ENCODE data around the gene POTEE.
"Not testable (repeated sequence)": the region's sequence is repeated elsewhere in the genome, so short reads cannot be mapped to it uniquely, and the experiment has no call there.

POTEE gene

GRCh38 chr2:131209030-131209772 is at the start of gene POTEE:
TSS of gene POTEE (plus strand) at chr2:131209536. CDS start at chr2:131218403, 8,867 bp downstream.
- not testable (repeated sequence) for DNase-seq (ENCODE audit: low read depth)

- not testable (repeated sequence) for DNase-seq (ENCODE audit: low read depth)
Measured at GRCh38 chr2:131165562-131165961, 43.8 kb upstream of the POTEE start.

GRCh38 chr2:131168538-131168937 is 40.8 kb upstream of the POTEE start:
- no peak for DNase-seq (ENCODE audit: low read depth)

DNA sequence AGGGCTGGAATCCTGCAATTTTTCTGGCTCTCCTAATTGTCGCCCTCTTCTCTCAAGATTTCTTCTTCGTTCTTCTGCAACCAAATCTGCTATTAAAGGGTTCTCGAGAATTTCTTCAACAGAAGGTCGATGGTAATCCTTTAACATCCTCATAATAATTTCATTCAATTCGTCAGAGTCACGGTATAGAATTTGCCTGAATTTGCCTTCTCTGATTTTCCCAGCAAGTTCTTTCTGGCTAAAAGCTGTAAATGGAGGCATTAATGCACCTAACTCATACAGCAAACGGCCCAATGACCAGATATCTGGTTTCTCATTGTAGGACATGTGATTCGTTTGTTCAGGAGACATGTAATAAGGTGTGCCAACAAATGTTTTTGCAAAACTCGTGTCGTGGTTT is 31.3 kb upstream of the POTEE start:
- not testable (repeated sequence) for DNase-seq (ENCODE audit: low read depth)

DNA sequence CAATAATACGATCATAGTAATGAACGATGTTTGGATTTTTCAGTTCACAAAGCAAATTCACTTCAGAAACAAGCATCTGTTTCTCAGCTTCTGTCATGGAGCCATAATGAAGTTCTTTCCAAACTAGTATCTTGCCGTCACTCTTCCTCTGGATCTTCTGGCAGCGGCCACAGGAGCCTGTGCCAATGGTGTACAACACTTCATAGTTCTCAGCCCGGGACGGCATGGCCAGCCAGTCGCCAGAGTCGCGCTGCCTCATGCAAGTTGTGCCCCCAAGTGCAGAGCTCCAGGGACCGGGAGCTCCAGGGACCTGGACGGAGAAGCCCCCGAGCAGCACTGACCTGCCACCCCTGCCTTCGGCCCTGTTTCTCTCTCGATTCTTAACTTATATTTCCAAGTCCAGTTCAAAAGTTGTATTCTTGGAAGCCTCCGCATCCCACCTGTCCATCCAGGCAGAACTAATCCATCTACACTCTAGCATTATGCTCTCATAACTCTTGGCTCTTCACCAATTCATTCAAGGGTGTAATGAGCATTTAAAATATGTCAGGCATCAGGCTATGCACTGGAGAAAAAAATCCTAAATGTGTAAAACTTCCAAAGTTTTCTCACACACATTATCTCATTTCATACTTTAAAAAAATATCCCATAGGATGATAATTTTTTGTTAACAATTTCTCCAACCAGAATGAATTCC is 30.5 kb upstream of the POTEE start:
- DNase-seq (ENCODE audit: low read depth) = not testable (repeated sequence)

GRCh38 chr2:131181451-131181850 is 27.9 kb upstream of the POTEE start:
- DNase-seq (ENCODE audit: low read depth) = peak; percentile 3

DNA sequence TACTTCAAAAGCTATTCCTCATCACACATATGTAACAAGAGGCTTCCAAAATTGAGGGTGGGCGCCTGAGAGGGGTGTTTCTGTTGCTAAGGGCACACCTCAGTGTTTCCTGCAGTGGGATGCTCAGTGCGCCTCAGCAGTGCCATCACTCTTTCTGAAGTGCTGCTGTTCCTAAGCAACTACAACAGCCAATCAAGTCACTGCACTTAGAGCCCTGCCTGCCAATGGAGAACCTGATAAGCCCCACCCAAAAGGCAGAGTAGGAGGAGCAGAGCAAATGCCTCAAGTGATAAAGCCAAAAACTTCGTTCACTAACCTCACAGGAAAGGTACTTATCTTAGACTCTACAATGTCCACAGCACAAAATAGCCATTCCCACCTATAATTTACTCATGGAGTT is 15.9 kb upstream of the POTEE start:
- DNase-seq (ENCODE audit: low read depth) = not testable (repeated sequence)

DNA sequence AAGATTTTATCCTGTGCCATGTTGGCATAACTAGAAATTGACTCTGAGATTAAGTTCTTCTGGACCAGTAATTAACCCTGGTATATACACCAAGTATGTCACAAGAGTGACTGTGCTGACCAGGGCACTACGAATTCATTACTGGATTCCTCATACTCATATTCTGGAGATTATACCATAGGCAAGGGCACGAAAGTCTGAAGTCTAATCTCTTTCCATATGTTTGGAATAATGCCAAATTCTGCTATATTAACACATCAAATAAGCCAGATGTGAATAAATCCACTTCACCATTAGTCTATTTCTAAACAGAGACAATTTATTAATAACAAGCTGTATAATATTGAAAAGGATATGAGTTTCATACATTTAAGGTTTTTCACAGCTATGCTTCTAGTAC is 13.2 kb upstream of the POTEE start:
- not testable (repeated sequence) for DNase-seq (ENCODE audit: low read depth)

DNA sequence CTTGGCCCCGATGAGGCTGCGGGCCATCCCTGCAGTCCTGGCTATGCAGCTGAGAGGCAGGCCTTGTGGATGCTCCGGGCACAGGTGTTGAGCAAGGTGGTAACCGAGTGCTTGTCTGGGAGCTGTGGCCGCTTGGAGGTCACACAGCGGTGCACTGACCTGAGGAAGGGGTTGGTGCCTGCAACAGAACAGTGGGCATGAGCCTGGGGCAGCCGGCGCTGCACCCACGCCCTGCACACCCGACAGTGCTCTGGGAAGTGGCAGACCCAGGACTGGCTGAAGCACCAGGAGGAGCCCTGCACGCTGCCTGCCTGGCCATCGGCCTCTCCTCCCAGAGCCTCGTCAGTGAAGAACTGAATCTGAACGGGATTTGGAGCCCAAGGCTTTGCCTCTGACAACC is 8.2 kb upstream of the POTEE start:
- no peak for DNase-seq (ENCODE audit: low read depth)

DNA sequence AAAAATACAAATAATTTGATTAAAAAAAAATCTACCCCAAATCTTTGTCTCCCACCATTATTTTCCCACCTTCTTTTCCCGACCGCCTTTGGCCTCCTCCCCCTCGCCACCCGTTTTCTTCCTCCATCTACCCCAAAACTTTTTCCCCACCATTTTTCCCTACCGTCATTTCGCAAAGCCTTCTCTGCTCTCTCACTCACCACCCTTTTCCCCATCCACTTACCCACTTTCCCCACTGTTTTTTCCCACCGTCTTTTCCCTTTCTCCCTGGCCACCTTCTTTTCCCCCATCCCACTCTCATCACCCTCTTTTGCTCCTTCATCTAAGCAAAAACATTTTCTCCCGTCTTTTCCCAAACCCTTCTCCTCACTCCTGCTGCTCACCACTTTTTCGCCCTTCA is 1.5 kb upstream of the POTEE start:
- not testable (repeated sequence) for DNase-seq (ENCODE audit: low read depth)

DNA sequence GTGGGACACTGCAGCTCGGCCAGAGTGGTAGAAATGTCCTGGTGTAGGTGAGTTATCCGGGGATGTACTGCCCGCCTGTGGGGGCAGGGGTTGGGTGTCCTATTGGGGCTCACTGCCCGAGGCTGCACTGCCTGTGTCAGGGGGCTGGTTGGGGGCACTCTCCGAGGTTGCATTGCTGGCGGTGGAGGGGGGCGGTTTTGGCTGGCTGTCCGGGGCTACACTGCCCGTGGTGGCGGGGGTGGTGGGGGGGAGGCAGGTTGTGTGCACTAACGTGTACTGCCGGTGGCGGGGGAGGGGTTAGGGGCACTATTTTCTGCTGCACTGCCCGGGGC is 403 bp downstream of the POTEE start:
- DNase-seq (ENCODE audit: low read depth) = not testable (repeated sequence)

- not testable (repeated sequence) for DNase-seq (ENCODE audit: low read depth)
Measured at GRCh38 chr2:131210434-131211211, 1.3 kb downstream of the POTEE start.

GRCh38 chr2:131217238-131217986 is 8.1 kb downstream of the POTEE start:
- not testable (repeated sequence) for DNase-seq (ENCODE audit: low read depth)

- not testable (repeated sequence) for DNase-seq (ENCODE audit: low read depth)
Measured at GRCh38 chr2:131235543-131236449, 26.5 kb downstream of the POTEE start.

All from iris pigment epithelial cell (primary cell).